Measurements from ENCODE around the gene RTN4RL2. TPM values are rescaled to one million over a fixed set of nuclear protein-coding genes. Genes with fewer than 3 reads are reported as not detected.

RTN4RL2 gene
- total RNA-seq, 4 donors from 2014 or later: 0.12 to 2.3 (median 0.27) TPM; not detected in 1

DNA sequence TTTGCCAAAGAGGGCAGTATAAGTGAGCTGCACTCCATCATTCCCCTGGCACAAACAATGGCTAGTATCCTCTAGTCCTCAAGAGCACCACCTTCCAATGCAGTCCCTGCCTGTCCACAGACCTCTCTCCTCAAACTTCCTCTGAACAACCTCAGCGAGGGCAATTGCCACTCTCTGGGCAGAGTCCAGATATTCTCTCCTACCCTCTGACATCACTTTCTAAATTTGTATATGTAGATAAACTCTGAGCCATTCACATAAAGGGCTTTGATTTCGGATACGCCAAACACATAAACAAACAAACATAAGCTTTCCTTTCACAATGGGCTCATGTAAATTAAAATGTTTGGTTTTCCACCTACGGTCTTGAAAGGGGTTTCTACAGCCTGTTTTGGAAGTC is 30.4 kb upstream of the RTN4RL2 start:
- H3K4me3 ChIP-seq: no peak overlapping the region
- TF ChIP-seq POLR2AphosphoS5 (IDR thresholded peaks at IDR 0.05) (no peak), POLR2A (IDR thresholded peaks at IDR 0.05) (no peak), EP300 (IDR thresholded peaks at IDR 0.05) (no peak)
- TF ChIP-seq, protein P1, sequence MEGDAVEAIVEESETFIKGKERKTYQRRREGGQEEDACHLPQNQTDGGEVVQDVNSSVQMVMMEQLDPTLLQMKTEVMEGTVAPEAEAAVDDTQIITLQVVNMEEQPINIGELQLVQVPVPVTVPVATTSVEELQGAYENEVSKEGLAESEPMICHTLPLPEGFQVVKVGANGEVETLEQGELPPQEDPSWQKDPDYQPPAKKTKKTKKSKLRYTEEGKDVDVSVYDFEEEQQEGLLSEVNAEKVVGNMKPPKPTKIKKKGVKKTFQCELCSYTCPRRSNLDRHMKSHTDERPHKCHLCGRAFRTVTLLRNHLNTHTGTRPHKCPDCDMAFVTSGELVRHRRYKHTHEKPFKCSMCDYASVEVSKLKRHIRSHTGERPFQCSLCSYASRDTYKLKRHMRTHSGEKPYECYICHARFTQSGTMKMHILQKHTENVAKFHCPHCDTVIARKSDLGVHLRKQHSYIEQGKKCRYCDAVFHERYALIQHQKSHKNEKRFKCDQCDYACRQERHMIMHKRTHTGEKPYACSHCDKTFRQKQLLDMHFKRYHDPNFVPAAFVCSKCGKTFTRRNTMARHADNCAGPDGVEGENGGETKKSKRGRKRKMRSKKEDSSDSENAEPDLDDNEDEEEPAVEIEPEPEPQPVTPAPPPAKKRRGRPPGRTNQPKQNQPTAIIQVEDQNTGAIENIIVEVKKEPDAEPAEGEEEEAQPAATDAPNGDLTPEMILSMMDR (IDR thresholded peaks at IDR 0.05): no peak
- no peaks in the 10 kb centered on the region for H3K27me3 ChIP-seq
- WGBS, 2 donors (ENCODE audit: low coverage in 1 of 2): 77 to 84% methylated on average over 4 of the region's 4 CpGs
- no peaks in the 10 kb centered on the region for H3K36me3 ChIP-seq
- H3K4me1 ChIP-seq: peaks cover 16 to 78% (median 34%) of the 10 kb centered on the region in 3 donors
- H3K27ac ChIP-seq: peak overlapping the region in 1 of 4 donors; percentile 96
- ATAC-seq: no peak
- H3K9me3 ChIP-seq: no peaks in the 10 kb centered on the region

DNA sequence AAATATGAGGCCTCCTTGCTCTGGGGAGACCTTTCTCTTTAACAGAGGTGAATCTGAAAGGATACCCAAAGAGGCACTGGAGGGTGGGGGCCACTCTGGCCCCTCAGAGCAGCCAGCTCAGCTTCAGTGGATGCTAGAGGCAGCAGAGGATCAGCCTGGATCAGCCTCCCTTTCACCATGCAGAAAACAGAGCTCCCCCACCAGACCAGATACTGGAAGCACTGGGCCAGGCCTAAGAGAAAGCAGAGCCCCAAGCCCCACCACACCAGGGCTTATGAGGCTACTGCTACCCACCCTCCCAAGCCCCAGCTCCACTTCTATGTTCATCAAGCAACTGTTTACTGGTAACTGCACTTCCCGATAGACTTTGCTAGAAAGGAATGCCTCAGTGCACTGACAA is 29.4 kb upstream of the RTN4RL2 start:
- no CpG with 5 or more reads among the region's 1 CpG for WGBS, 2 donors (ENCODE audit: low coverage in 1 of 2)
- TF ChIP-seq POLR2A (IDR thresholded peaks at IDR 0.05) (no peak), POLR2AphosphoS5 (IDR thresholded peaks at IDR 0.05) (no peak)
- TF ChIP-seq, protein P1 (IDR thresholded peaks at IDR 0.05): no peak
- no peak for ATAC-seq
- Histone ChIP-seq H3K4me3 (no peak overlapping the region), H3K4me1 (peaks cover 13 to 75% (median 30%) of the 10 kb centered on the region in 3 donors), H3K27me3 (no peaks in the 10 kb centered on the region), H3K36me3 (no peaks in the 10 kb centered on the region), H3K9me3 (no peaks in the 10 kb centered on the region), H3K27ac (peak overlapping the region in 1 of 4 donors; percentile 5)

DNA sequence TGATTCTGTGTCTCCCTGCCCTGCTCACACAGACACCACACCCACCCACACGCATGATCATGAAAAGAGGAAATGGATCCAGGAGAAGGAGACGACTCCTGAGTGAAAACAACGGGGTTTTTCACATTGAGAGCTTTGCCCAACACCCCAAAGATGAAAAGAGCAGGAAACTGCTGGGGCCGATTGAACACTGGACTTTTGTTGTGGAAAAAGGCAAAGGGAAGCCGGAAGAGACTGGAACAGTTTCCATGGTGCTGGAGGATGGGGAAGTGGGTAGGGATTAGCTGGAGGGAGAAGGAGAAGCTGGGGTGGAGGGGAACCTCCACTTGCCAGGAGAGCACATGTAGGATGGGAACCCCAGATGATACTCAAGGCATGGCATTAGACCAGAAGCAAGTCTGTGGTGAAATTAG is 28.2 kb upstream of the RTN4RL2 start:
- Histone ChIP-seq H3K27ac (peak overlapping the region in 2 of 4 donors; percentile 5 to 14), H3K27me3 (no peaks in the 10 kb centered on the region), H3K4me3 (no peak overlapping the region), H3K4me1 (peaks cover 13 to 63% (median 19%) of the 10 kb centered on the region in 3 donors), H3K36me3 (no peaks in the 10 kb centered on the region), H3K9me3 (no peaks in the 10 kb centered on the region)
- no peak for ATAC-seq
- TF ChIP-seq POLR2AphosphoS5 (IDR thresholded peaks at IDR 0.05) (no peak), EP300 (IDR thresholded peaks at IDR 0.05) (no peak), POLR2A (IDR thresholded peaks at IDR 0.05) (no peak)
- TF ChIP-seq, protein P1 (IDR thresholded peaks at IDR 0.05): no peak
- WGBS, 2 donors (ENCODE audit: low coverage in 1 of 2): 29 to 50% methylated on average over 4 to 5 of the region's 5 CpGs

DNA sequence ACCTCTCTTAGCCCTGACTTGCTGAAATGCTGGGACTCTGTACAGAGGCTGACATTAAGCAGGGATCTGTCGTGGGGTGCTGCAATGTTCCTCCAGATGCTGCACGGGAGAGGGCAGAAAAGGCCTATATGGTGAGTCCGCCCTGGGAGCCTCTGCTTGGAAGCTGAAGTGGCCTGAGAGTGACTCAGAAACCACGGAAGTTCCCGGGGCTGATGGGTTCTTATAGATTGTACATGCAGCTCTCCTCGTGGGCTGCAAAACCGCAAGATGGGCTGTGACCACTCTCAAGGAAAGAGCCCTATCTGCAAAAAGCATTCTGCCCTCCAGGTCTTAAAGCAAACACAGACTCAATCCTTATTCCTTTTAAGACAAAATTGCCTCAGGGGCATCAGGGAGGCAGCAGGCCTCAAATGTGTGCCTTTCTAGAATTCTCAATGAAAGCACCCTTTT is 27.6 kb upstream of the RTN4RL2 start:
- peaks cover 10 to 58% (median 15%) of the 10 kb centered on the region in 3 donors for H3K4me1 ChIP-seq
- no peak overlapping the region for H3K4me3 ChIP-seq
- peak overlapping the region in 2 of 4 donors; percentile 5 to 14 for H3K27ac ChIP-seq
- TF ChIP-seq, protein P1 (IDR thresholded peaks at IDR 0.05): no peak
- no peak for TF ChIP-seq POLR2AphosphoS5 (IDR thresholded peaks at IDR 0.05)
- TF ChIP-seq EP300 (IDR thresholded peaks at IDR 0.05): no peak
- TF ChIP-seq POLR2A (IDR thresholded peaks at IDR 0.05): no peak
- no peaks in the 10 kb centered on the region for H3K36me3 ChIP-seq
- H3K9me3 ChIP-seq: no peaks in the 10 kb centered on the region
- WGBS, 2 donors (ENCODE audit: low coverage in 1 of 2): 57% methylated on average over 1 of the region's 7 CpGs; no CpG with 5 or more reads in 1 of the 2 donors
- no peaks in the 10 kb centered on the region for H3K27me3 ChIP-seq
- no peak for ATAC-seq

Data from gastroesophageal sphincter (tissue), 4 donors.